ENCODE measurements around the gene NTN1.

The NTN1 gene

DNA sequence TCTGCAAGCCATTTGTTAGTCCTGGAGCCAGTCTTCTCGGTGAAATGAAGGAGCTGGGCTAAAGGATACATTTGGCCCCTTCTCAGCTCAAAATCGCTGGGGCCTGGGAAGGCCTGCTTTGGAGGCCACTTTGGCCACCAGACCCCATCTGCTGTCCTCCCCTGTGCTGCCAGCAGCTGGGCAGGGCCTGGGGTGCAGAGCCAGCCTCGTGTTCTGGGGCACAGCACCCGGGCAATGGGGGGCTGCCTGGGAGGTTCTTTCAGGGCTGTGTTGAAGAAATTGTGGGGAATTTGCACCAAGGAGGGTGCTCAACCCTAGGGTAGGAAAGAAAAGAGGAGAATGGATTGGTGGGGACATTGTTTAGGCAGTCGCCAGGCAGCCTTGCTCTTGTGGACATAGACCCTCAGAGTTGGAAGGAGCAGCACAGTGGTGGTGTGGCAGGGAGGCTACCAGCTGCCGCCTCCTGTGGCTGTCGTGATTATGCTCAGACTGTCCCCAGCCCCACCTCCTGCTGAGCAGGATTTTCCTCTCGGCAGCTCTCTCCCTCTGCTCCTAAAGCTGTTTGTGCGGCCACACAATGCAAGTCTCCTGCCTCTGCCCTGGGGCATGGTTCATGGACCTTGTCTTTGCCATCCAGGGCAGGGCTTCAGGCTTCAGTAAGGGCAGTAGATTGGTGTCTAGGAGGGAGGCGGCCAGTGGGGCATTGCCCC is 174.8 kb downstream of the NTN1 start:
- DNase-seq (ENCODE audit: low spot score), result no peak

DNA sequence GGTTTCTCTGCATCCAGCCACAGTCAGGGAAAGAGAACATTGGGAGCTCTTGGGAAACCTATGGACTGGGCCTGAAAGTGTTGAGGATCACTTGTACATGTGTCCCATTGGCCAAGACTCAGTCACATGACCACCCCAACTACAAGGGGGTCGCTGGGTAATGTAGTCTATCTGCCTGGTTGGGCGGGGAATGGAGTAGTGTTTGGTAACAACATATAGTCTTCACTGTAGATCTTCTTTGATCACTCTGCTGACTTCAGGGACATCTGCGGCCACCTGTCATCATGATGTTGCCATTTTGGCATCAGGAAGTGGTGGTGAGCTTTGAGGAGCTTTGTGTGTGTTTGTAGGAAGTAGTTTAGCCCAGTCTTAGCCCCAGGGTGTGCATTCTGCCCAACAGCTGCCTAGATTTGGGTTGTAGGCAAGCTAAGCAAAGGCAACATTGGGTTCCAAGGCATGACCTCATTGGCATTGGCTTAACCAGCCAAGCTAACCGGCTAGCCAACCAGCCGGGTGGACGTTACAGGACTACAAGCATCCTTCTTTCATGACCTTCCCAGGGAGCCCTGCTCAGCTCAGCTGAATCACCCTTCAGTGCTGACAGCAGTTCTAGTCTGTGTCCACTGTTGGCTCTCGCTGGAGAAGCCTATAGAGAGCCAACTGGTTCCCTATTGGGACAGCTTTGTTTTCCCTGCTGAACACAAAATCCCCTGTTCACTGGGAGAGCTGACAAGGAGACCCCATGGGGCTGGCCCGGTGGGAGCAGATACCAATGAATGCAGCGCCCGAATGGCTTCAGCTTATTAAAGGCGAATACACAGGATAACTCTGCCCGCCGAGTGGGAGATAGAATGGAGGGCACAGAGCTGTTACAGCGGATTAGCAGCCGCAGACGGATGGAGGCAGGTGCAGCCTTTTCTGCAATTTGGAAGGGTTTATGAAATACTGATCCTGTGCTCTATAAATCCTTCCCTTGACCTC is 178.6 kb downstream of the NTN1 start:
- DNase-seq (ENCODE audit: low spot score), result no peak

DNA sequence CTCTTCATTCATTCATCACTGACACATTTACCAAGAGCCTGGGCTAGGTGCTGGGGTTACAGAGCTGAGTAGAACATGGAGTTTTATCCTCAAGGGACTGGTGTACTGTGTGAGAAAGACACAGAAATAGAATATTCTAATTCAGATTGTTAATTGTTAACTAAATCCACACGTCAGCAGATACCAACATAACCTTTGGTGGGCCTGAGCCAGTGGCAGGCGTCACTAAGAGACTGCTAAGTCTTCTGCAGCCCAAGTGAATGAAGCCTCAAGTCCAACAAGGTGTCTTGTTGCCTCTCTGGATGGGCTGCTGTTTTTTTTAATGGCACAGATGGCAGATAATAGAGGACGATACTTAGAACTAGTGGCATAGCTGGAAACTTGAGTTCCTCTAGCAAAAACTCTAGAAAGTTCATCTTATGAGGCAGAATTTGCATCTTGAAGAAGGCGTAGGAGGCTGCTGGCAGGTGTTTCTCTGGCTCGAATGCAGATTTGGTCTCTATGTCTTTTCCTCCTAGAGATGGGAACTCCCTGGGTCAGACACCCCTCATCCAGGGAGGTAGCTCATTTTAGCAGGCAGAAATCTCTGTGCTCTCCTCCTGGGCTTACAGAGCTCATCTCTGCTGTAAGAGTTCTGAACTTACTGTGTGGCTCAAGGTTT is 179.5 kb downstream of the NTN1 start:
- peak; percentile 11 for DNase-seq (ENCODE audit: low spot score)

DNA sequence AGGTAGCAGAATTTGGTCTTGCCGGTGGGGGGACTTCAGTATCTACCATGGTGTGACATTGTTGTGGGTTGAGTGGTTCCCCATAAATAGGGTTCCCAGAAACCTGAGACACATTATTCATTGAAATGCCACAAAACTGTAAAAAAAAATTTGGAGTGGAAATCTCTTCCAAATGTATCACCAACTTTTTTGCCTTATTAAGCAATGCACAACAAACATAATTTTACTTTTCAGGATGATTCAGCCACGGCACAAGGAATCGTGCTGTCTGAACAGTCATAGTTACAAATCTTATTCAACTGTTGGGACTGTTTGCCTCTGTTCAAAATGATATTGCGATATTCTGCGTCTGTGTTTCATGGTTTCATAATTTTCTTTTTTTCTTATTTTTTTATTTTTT is 181.2 kb downstream of the NTN1 start:
- no peak for DNase-seq (ENCODE audit: low spot score)

DNA sequence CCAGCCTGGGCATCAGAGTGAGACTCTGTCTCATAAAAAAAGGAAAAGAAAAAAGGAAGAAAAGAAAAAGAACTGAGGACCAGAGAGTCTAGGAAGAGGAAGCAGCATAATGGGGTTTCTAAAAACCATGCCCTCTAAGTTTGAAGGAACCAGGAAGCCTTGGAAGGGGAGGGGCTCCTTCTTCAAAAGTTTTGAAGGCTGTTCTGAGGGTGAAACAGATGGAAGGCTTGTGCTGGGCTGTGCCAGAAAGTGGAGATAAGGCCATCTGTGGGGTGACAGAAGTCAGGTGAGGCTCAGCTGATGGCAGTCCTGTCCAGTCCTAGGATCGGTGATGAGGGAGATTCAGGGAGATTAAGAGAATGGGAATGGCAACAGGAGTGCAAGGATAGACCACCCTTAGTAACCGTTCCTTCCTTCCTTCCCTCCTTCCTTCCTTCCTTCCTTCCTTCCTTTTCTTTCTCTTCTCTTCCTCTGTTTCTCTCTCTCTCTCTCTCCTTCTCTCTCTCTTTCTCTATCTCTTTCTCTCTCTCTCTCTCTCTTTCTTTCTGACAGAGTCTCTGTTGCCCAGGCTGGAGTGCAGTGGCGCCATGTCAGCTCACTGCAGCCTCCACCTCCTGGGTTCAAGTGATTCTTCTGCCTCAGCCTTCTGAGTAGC is 182.6 kb downstream of the NTN1 start:
- DNase-seq (ENCODE audit: low spot score), result no peak

DNA sequence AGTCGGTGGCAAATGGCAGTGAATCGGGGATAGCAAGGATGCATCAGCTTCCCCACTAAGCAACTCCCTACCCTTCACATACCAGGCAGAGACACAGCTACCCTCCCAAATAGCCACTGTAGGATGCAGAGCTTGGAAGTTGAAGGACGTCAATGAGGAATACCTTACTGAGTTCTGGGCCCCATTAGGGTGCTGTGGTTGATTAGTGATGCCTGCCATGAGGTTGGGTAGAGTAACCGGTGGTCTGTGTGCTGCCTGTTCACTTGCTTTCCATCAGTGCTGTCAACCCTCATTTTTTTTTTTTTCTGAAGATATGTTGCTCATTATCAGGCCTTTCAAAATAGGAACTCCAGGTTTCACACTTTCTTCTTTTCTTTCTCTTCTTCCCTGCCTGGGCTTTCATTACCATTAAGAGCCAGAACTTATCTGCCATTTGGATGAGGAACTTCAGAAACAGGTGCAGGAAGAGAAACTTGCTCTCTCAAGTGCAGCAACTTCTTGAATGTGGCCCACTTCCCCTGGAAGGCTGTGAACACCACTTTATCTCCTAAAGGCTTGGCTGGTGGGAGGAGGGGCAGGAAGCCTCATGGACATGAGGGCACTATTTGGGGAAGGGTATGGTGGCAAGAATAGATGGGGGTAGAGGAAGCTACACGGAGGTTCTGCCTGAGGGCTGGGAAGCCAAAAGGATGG is 183.5 kb downstream of the NTN1 start:
- DNase-seq (ENCODE audit: low spot score), result peak; percentile 21

DNA sequence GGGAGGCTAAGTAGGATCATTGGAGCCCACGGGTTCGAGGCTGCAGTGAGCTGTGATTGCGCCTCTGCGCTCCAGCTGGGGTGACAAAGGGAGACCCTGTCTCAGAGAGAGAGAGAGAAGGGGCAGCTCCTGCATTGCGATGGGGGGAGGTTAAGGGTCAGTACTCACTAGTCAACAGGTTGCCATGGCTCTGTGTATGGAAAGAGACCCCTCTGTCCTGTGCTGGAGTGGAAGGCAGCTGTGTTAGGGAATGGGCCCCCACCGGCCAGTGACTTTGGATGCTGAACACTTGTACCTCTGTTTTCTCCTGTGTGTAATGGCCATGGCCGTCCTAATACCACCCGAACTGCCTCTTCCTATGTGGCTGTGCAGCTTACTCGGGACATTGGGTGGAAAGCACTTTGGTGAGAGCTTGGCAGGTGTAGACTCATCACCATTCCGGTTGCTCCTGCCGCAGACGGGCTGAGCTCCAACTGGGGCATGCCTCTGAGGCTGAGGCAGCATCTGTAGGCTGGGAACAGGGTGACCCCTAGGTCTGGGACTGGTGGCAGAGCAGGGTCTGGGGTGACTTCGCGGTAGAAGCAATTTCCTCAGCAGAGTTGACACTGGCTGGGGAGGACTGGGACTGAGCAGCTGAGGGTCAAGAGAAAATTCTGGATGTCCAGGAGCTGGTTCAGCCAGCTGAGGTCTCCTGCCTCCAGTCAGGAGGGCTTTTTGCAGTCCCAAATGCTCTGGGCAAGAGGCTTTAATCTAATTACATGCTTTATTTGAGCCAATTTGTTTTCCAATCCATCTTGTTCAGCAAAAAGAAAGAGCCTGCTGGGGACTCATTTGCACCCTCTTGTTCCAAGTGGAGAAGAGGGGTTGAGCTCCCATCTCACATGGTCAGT is 184.5 kb downstream of the NTN1 start:
- no peak for DNase-seq (ENCODE audit: low spot score)

DNA sequence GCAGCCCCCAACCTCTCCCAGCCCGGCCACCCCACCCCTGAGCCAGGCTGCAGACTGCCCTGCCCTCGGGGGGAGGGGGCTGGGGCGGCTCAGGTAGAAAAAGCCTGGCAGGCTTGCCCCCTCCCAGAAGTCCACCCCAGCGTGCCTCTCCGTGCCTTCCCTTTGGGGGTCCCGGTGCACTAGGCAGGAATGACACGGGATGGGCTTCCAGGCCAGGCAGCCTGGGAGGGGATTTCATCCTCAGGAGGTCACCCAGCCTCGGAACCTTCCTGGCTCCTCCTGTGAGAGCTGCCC is 185.0 kb downstream of the NTN1 start:
- no peak for DNase-seq (ENCODE audit: low spot score)

DNA sequence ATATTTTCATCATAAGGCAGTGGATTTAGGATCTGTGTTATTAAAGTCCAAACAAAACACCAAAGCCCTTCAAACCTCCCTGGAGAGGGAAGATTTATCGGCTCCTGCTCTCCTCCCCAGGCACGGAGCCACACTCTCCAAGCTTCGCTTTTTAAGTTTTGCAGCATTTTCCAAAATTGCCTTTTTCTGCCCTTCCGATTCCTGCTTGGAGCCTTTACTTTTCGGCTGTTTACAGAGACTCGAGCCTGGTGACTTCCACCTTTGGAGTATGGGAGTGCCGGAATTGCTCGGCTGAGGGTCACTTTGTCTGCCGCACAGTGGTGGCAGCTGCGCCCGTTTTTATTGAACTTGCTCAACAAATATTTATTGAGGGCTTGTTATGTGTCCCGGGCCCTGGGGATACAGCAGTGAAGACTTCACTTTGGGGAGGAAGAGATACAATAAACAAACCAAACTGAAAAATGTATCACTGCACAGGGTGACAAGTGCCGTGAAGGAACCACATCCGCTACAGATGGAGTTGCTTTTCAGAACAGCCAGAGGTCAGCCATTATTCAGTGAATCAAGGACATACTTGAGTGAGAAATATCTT is 185.5 kb downstream of the NTN1 start:
- DNase-seq (ENCODE audit: low spot score), result no peak

DNA sequence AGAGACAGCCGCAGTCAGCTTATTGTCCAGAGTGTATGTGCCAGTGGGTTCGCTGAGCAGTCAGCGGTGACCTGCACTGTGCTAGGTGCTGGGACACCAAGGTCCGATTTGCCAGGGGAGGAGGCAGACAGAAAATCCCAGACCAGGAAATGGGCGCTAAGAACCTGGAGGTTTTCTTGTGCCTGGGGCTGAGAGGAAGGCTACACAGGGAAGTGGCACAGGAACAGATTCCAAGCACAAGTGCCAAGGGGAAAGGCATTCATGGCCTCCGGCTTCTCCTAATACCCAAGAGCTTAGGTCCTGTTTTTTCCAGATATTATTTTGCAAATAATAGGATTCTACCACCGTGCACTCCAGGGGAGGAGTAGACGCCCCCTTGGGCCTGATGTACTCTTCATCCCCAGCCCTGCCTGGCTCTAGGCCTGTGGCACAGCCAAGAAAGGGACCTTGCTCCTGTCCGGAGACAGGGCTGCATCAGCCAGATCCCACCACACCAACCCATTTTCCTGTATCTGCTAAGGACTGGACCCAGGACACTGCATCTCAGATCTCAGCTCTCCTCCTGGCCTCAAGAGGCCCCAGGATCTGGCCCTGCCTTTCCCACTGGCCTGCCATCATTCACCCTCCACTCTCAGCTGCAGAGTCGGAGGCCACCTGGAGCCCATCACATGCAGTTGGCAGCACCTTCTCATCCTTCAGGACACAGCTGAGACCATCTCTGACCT is 187.2 kb downstream of the NTN1 start:
- DNase-seq (ENCODE audit: low spot score), result no peak

DNA sequence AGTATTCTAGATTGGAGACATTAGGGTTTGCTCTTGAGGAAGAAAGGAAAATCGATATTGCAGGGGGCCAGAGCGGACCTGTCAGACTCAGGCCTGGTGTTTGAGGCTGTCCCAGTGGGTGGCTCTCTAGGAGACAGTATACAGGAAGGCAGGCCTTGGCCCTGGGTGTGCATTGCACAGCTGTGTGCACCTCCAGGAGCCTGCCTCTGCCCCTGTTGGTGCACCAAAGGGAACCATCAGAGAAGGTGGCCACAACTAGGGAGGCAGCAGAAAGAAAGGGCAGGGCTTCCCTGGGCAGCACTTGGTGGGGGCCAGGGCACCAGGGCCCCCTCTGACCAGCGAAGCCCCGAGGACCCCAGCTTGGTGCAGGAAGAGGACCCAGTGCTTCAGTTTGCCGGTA is 188.0 kb downstream of the NTN1 start:
- no peak for DNase-seq (ENCODE audit: low spot score)

DNA sequence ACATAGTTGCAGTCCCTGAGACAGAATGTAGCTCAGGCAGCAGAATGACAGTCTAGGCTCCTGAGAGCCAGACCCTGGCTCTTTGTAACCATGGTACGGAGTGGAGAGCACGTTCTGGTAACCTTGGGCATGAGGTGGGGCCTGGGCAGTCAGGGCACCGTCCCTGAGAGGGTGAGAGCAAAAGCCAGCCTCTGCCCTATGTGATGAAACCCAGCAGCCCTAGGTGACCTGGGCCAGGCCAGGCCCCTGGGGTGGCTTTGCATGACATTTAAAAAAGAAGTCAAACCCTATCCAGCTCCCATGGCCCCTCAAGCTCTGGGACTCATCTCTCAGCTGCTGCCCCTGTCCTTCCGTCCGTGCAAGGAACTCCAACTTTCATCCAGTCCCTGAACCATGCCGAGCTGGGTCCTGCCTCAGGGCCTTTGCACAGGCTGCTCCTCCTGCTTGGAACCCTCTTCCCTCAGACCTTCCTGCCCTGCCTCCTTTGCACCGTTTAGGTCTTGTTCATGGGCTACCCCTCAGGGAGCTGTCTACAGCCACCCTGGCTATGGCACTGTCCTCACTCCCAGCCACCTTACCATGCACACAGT is 188.6 kb downstream of the NTN1 start:
- DNase-seq (ENCODE audit: low spot score), result no peak

DNA sequence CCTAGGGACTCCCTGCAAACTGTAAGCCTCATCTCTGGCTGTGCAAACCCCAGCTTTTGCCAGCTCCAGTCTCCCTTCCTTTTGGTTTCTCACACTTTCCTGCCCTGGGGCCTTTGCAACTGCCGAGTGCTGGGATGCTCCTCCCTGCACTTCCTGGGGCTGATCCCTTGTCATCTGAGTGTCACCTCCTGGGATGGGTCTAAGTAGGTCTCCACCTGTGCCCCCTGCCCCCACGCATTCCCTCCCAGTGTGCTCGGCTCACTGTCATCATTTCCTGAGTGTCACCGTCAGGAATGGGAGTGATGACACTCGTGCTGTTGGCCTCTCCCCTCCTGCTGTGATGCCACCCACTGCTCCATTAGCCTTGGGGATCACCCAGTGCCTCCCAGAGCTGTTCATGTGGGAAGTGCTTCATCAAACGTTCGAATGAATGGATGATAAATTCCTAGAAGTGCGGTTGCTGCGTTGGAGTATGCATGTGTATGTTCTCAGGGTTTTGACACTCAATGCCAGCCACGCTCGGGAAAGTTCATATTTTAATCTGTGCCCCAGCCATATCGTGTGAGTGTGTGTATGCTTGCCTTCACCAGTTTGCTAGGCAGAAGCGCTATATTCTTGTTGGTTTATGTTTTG is 189.9 kb downstream of the NTN1 start:
- DNase-seq (ENCODE audit: low spot score), result no peak

DNA sequence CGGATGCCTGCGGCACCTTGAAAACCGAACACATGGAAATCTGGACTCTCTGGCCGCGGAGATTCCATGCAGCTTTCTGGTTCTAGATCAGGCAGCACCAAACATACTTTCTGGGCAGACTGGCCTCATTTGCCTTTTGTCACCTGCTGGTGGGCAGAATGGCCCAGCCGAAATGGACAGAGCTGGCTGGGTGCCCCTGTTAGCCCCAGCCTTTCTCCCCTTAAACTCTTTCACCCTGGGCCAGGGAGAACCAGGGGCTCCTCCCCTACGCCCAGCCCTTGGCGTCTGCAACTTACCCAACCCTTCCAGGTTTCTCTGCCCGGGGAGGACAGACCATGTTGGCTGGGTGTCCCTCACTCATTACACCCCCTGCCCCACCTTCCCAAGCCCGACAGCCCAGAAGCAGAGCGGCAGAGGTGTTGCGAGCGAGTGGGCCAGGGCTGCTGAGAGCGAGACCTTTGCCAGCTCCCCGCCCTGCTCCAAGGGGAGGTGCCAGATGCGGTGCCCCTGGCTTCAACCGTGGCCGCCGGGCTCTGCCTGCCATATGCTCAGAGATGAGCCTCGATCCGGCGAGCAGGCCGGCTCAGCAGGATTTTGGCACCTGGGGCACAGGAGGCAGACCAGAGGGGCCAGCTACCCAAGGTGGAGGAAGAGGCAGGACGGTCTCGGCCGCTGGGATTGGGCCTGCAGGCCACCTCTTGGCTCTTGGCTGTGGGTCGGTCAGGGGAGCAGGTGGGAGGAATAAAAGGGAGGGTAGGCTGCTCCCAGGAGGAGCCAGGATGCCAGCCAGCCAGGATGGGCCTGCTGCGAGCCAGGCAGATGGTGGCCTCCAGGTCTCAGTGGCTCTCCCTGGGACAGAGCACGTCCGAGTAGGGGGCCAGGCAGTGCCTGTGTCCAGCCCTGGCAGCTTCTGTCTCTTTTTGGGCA is 191.3 kb downstream of the NTN1 start:
- no peak for DNase-seq (ENCODE audit: low spot score)

DNA sequence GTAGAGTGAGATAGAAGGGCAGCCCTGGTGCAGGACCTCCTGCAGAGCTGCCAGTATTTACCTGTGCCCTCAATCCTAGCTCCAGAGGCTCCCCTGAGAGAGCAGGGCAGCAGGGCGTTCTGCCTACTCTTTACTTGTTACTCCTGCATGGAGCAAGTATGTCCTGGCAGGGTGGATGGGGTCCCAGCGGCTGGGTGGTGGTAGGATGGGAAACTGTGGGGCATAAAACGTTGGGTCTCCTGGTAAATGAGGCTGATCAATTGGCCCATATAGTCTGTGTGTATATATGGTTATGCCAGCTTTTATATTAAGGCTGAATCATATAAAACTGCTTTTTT is 192.0 kb downstream of the NTN1 start:
- no peak for DNase-seq (ENCODE audit: low spot score)

DNA sequence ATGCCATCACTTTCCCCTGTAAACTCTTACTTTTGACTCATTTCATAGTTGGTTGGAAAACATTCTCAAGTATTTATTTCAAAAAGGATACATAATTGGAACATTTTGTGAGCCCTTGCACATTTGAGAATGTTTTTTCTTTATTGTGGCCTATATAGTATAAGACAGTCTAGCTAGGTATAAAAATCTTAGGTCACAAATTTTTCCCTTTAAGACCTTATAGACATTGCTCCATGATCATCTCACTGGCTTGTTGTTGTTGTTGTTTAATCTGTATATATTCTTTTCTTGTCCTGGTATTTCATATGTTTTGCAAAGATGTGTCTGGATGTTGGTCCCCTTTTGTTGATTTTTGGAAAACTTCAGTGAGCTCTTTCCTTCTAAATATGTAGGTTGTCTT is 194.2 kb downstream of the NTN1 start:
- DNase-seq (ENCODE audit: low spot score), result no peak

DNA sequence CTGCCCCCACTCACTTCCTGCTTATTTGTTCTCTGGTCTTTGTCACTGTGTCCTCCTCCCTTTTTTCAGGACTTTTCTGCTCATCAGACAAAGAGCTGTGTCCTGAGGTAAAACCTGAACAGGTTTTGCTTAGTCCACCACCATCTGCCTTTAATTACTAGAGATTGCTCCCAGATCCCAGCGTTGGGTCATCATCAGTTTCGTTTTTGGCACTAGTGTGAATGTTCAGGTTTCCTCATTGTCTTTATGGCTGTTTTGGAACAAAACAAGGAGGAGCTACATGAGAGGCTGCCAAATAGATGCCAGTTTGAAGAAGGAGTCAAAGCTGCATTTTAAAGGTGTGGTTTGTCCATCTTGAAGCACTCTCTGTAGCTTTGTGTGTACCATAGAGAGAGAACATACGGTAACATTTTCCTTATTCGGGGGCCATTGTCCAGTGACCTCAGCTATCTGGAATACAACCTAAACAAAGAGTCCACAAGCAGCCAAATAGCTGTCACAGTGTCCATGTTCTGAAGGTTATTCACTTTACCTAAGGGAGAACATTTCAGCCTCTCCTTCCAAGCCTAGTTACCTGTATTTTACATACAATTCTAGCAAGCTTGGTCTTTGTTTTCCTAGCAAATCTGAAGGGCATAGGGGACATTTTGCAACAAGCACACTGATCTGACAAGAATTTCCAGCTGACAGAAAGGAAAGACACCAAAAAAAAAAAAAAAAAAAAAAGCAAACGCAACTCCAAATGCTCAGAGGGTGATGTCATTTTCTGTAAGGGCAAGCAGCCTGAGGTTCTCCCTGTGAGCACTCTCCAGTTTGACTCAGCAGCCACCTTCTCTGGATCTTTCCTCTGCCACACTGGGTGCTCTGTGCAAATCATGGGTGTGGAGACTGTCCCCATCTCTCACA is 196.1 kb downstream of the NTN1 start:
- no peak for DNase-seq (ENCODE audit: low spot score)

Measured in germinal center (tissue), 1 donor.